Neural progenitor cell (in vitro differentiated cells): ENCODE measurements around the gene GPR4.

Source experiments
- EZH2 ChIP-seq: fragments of 200-600 bp; sonication (generic); IDR thresholded peaks from 2 replicates; pipeline ENCODE4 v1.6.1; 2017; ENCODE audit warnings: antibody characterized with exemption, mild to moderate bottlenecking, moderate library complexity
- EZH2phosphoT487 ChIP-seq: fragments of 200-600 bp; sonication (generic); IDR thresholded peaks from 2 replicates; pipeline ENCODE4 v1.6.1; 2017; ENCODE audit warnings: antibody characterized with exemption
- TF ChIP-seq, protein P1 (sequence below): fragments of 200-600 bp; sonication (generic); IDR thresholded peaks from 2 replicates; pipeline ENCODE4 v1.5.1; 2017; ENCODE audit warnings: antibody characterized with exemption, mild to moderate bottlenecking

DNA sequence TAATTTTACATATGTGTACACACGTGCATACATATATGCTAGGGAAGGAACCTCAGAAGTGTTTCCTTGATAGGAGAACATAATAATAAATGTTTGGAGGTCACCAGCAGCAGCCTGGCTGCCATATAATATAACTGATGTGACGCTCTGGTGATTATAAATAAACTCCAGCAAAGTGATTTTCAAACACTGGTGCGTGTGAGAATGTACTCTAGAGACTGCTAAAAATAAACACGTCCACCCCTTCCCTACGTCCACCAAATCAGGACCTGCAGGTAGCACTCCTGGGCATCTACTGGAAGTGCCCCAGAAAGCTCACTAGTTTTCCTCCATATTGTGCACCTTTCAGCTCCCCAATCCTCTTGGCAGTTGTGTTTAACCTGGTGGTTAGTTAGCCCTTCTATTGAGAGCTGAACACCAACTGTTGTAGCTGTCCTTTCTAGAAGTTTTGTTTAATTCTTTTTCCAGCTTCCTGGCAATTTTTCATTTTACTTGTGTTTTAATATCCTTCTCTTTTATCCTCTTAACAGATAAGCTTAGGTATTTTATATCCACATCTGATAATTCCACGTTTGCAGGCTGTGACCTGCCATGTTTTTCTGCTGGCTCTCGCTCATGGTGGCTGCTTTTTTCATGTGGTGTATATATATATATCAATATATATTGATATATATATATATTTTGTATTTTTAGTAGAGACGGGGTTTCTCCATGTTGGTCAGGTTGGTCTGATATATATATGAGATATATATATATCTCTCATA lies 30.4 kb downstream of the GPR4 start:
- TF ChIP-seq, protein P1, sequence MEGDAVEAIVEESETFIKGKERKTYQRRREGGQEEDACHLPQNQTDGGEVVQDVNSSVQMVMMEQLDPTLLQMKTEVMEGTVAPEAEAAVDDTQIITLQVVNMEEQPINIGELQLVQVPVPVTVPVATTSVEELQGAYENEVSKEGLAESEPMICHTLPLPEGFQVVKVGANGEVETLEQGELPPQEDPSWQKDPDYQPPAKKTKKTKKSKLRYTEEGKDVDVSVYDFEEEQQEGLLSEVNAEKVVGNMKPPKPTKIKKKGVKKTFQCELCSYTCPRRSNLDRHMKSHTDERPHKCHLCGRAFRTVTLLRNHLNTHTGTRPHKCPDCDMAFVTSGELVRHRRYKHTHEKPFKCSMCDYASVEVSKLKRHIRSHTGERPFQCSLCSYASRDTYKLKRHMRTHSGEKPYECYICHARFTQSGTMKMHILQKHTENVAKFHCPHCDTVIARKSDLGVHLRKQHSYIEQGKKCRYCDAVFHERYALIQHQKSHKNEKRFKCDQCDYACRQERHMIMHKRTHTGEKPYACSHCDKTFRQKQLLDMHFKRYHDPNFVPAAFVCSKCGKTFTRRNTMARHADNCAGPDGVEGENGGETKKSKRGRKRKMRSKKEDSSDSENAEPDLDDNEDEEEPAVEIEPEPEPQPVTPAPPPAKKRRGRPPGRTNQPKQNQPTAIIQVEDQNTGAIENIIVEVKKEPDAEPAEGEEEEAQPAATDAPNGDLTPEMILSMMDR, result no peak
- no peak for TF ChIP-seq EZH2
- TF ChIP-seq EZH2phosphoT487, result no peak
